IMR-90 (cell line): ENCODE data around the gene LPXN. TPM values are rescaled to one million over a fixed set of nuclear protein-coding genes. Genes with fewer than 3 reads are reported as not detected.

Source experiments
- ATAC-seq: fragments of 200-7000 bp; cut with Tn5 transposase; 2 replicates; pipeline ENCODE4 v1.9.1; 2020; ENCODE audit warnings: low read depth, mild to moderate bottlenecking, moderate library complexity
- BruUV-seq: library from RNA; stranded (reverse); fragments of 400-500 nt; replicated peaks from 2 replicates; lab custom pipeline; 2021; lab: Mats Ljungman, UMichigan
- CTCF ChIA-PET: fragments of 300-600 bp; formaldehyde crosslinking; extraction: SDS; loops from one replicate; lab custom pipeline; 2021; ENCODE audit warnings: antibody characterized with exemption; lab: Yijun Ruan, JAX
- POLR2A ChIA-PET: fragments of 300-600 bp; sonication (Branson Sonifier 250); formaldehyde crosslinking; loops from one replicate; lab custom pipeline; 2022; ENCODE audit warnings: antibody characterized with exemption; ENCODE audit not compliant: unreplicated experiment; lab: Charles Lee
- DNase-seq: peaks from one replicate; pipeline ENCODE4 v3.0.0; 2013
- H2AFZ ChIP-seq: replicated peaks from 2 replicates; pipeline ENCODE3; 2013; ENCODE audit warnings: low read length, mild to moderate bottlenecking; ENCODE audit not compliant: poor library complexity
- H2AK5ac ChIP-seq: 2 replicates; pipeline ENCODE4 v1.6.1; 2013; ENCODE audit warnings: low read depth, low read length, inconsistent platforms
- H2AK9ac ChIP-seq: replicated peaks from 2 replicates; pipeline ENCODE3; 2013; ENCODE audit warnings: mild to moderate bottlenecking, low read depth, low read length, moderate library complexity; ENCODE audit not compliant: poor library complexity
- H2BK120ac ChIP-seq: 2 replicates; pipeline ENCODE4 v1.6.1; 2013; ENCODE audit warnings: low read depth, low read length, inconsistent platforms
- H2BK15ac ChIP-seq: 3 replicates; pipeline ENCODE4 v1.6.1; 2013; ENCODE audit warnings: low read depth, low read length, inconsistent platforms
- H2BK20ac ChIP-seq: 2 replicates; pipeline ENCODE4 v1.6.1; 2013; ENCODE audit warnings: low read depth, mild to moderate bottlenecking, inconsistent platforms, low read length, moderate library complexity
- H2BK5ac ChIP-seq: 2 replicates; pipeline ENCODE4 v1.6.1; 2013; ENCODE audit warnings: mild to moderate bottlenecking, low read depth, low read length, inconsistent platforms; ENCODE audit not compliant: poor library complexity, severe bottlenecking
- H3K14ac ChIP-seq: replicated peaks from 2 replicates; pipeline ENCODE4 v1.6.1; 2013; ENCODE audit warnings: low read depth, low read length, inconsistent platforms
- H3K18ac ChIP-seq: 2 replicates; pipeline ENCODE4 v1.6.1; 2013; ENCODE audit warnings: low read depth, low read length, control low read depth
- H3K23ac ChIP-seq: 2 replicates; pipeline ENCODE4 v1.6.1; 2013; ENCODE audit warnings: low read depth, low read length, inconsistent platforms
- H3K27ac ChIP-seq: 2 replicates; pipeline ENCODE4 v1.5.1; 2013; ENCODE audit warnings: mild to moderate bottlenecking, control low read depth, low read length; ENCODE audit not compliant: insufficient read depth
- H3K27me3 ChIP-seq: 2 replicates; pipeline ENCODE4 v1.6.1; 2013; ENCODE audit warnings: low read length; ENCODE audit not compliant: control insufficient read depth, insufficient read depth
- H3K36me3 ChIP-seq: 2 replicates; pipeline ENCODE4 v1.6.1; 2013; ENCODE audit warnings: low read length, mixed read lengths; ENCODE audit not compliant: control insufficient read depth, insufficient read depth
- H3K4ac ChIP-seq: 2 replicates; pipeline ENCODE4 v1.6.1; 2013; ENCODE audit warnings: low read depth, low read length, inconsistent platforms
- H3K4me1 ChIP-seq: 2 replicates; pipeline ENCODE4 v1.6.1; 2013; ENCODE audit warnings: low read length, mixed read lengths; ENCODE audit not compliant: control insufficient read depth, insufficient read depth
- H3K4me2 ChIP-seq: 2 replicates; pipeline ENCODE4 v1.6.1; 2013; ENCODE audit warnings: low read depth, mild to moderate bottlenecking, control low read depth, low read length, moderate library complexity
- H3K4me3 ChIP-seq: 2 replicates; pipeline ENCODE4 v1.5.1; 2013; ENCODE audit warnings: low read depth, mild to moderate bottlenecking, control low read depth, low read length, moderate library complexity; ENCODE audit not compliant: insufficient read depth
- H3K56ac ChIP-seq: 2 replicates; pipeline ENCODE4 v1.6.1; 2013; ENCODE audit warnings: low read length, inconsistent platforms; ENCODE audit not compliant: insufficient read depth; ENCODE audit errors: extremely low read depth
- H3K79me1 ChIP-seq, 2 experiments: 2 replicates each; pipeline ENCODE4 v1.6.1; 2013; ENCODE audit warnings: low read length in 2 of 2, inconsistent platforms in 1 of 2, low read depth in 1 of 2
- H3K9ac ChIP-seq: 2 replicates; pipeline ENCODE4 v1.6.1; 2013; ENCODE audit warnings: low read depth, low read length, control low read depth
- H3K9me1 ChIP-seq: 2 replicates; pipeline ENCODE4 v1.6.1; 2013; ENCODE audit warnings: low read length, inconsistent platforms; ENCODE audit not compliant: insufficient read depth
- H3K9me3 ChIP-seq: 2 replicates; pipeline ENCODE4 v1.6.1; 2013; ENCODE audit warnings: low read length; ENCODE audit not compliant: control insufficient read depth, insufficient read depth
- H4K20me1 ChIP-seq: 2 replicates; pipeline ENCODE4 v1.6.1; 2013; ENCODE audit warnings: low read length, inconsistent platforms; ENCODE audit not compliant: insufficient read depth
- H4K5ac ChIP-seq: 2 replicates; pipeline ENCODE4 v1.6.1; 2013; ENCODE audit warnings: mild to moderate bottlenecking, low read depth, low read length, control low read depth
- H4K8ac ChIP-seq, 2 experiments: 2 replicates each; pipeline ENCODE4 v1.6.1; 2013; ENCODE audit warnings: low read depth in 2 of 2, low read length in 2 of 2, control low read depth in 1 of 2, inconsistent platforms in 1 of 2
- H4K91ac ChIP-seq: 2 replicates; pipeline ENCODE4 v1.6.1; 2013; ENCODE audit warnings: low read depth, low read length, inconsistent platforms; ENCODE audit not compliant: insufficient read depth
- BHLHE40 ChIP-seq: fragments of 150-350 bp; IDR thresholded peaks from 2 replicates; pipeline ENCODE4 v1.6.1; 2016; ENCODE audit warnings: mild to moderate bottlenecking, low read depth, low read length
- CEBPB ChIP-seq: IDR thresholded peaks from 2 replicates; pipeline ENCODE4 v1.6.1; 2012; ENCODE audit warnings: low read depth, low read length, improper control_type of control experiment
- CHD1 ChIP-seq: IDR thresholded peaks from 2 replicates; pipeline ENCODE4 v1.6.1; 2012; ENCODE audit warnings: low read depth, low read length, improper control_type of control experiment
- CTCF ChIP-seq: conservative IDR thresholded peaks from 2 replicates; pipeline ENCODE4 v1.5.1; 2012; ENCODE audit warnings: mild to moderate bottlenecking, low read depth, low read length, improper control_type of control experiment
- ELK1 ChIP-seq: fragments of 150-350 bp; IDR thresholded peaks from 2 replicates; pipeline ENCODE4 v1.6.1; 2016; ENCODE audit warnings: low read depth, mild to moderate bottlenecking, low read length, moderate library complexity, borderline replicate concordance
- FOS ChIP-seq: fragments of 150-350 bp; IDR thresholded peaks from 2 replicates; pipeline ENCODE4 v1.6.1; 2016; ENCODE audit warnings: low read depth, low read length
- MAFK ChIP-seq: IDR thresholded peaks from 2 replicates; pipeline ENCODE4 v1.6.1; 2012; ENCODE audit warnings: low read depth, low read length, improper control_type of control experiment
- MAZ ChIP-seq: IDR thresholded peaks from 2 replicates; pipeline ENCODE4 v1.6.1; 2012; ENCODE audit warnings: low read depth, mild to moderate bottlenecking, low read length, improper control_type of control experiment, moderate library complexity, borderline replicate concordance
- NFE2L2 ChIP-seq: fragments of 150-350 bp; IDR thresholded peaks from 2 replicates; pipeline ENCODE4 v1.6.1; 2016; ENCODE audit warnings: low read depth, mild to moderate bottlenecking, low read length
- POLR2A ChIP-seq: IDR thresholded peaks from 2 replicates; pipeline ENCODE4 v1.6.1; 2012; ENCODE audit warnings: mild to moderate bottlenecking, low read depth, low read length
- RAD21 ChIP-seq: IDR thresholded peaks from 2 replicates; pipeline ENCODE4 v1.6.1; 2012; ENCODE audit warnings: low read length, improper control_type of control experiment
- RCOR1 ChIP-seq: IDR thresholded peaks from 2 replicates; pipeline ENCODE4 v1.6.1; 2012; ENCODE audit warnings: mild to moderate bottlenecking, low read length, improper control_type of control experiment; ENCODE audit not compliant: insufficient replicate concordance
- RFX5 ChIP-seq: IDR thresholded peaks from 2 replicates; pipeline ENCODE4 v1.8.0; 2012; ENCODE audit warnings: low read depth, mild to moderate bottlenecking, low read length, moderate library complexity
- SMC3 ChIP-seq: fragments of 150-350 bp; IDR thresholded peaks from 2 replicates; pipeline ENCODE4 v1.6.1; 2016; ENCODE audit warnings: low read depth, mild to moderate bottlenecking, antibody characterized with exemption, low read length, moderate library complexity
- WGBS, 2 experiments: methylation state at CpG; one replicate each; pipeline versions ENCODE4 v1.1.5 to v1.1.7; 2013; ENCODE audit warnings: missing lambda C conversion rate in 2 of 2; ENCODE audit not compliant: insufficient read length in 1 of 2; ENCODE audit errors: extremely low coverage in 2 of 2; 5-methylcytosine and 5-hydroxymethylcytosine counted together
- dilution Hi-C: fragments of 300-500 bp; cut with HindIII; formaldehyde crosslinking; loops from one replicate; pipeline ENCODE4 v1.14.3; 2018; ENCODE audit warnings: low sequenced_read_pairs; ENCODE audit not compliant: unreplicated experiment
- in situ Hi-C: fragments of 300-500 bp; cut with MboI; formaldehyde crosslinking; loops from 3 replicates; pipeline ENCODE4 v1.14.3; 2019; ENCODE audit warnings: low sequenced_read_pairs, inconsistent platforms, mixed read lengths
- intact Hi-C: fragments of 100-400 bp; cut with micrococcal nuclease; formaldehyde crosslinking; loops from 2 replicates; pipeline ENCODE4 v1.10.0; 2022
- polyA plus RNA-seq, 3 experiments: library from polyadenylated mRNA; depleted of rRNA; stranded (reverse); fragments of >200 nt; gene quantifications; 2 replicates each; pipeline ENCODE4 v1.2.3, GENCODE V29; 2012; ENCODE audit warnings: low replicate concordance in 1 of 3
- total RNA-seq: library from RNA; depleted of rRNA; stranded (reverse); fragments of >200 nt; gene quantifications from 2 replicates; pipeline ENCODE4 v1.2.3, GENCODE V29; 2012

Gene LPXN
- total and polyA plus RNA-seq, 2 of the 4 experiments (the other 2 are of a cell fraction) = 13.4 to 15.7 TPM

GRCh38 chr11:58579192-58580129 lies 3.8 kb upstream of the LPXN start:
- peak overlapping the region; percentile 74 for H3K4me3 ChIP-seq
- H3K18ac ChIP-seq = peak overlapping the region; percentile 55
- H3K36me3 ChIP-seq = no peaks in the 10 kb centered on the region
- H2AFZ ChIP-seq = peak overlapping the region; percentile 94
- H4K8ac ChIP-seq = peak overlapping the region; percentile 14 to 90; a peak in 3 of 4 replicates
- H2AK5ac ChIP-seq = peak overlapping the region; percentile 97
- peaks cover 8 to 26% of the 10 kb centered on the region in 2 experiments; a peak in 3 of 4 replicates for H3K79me1 ChIP-seq
- in situ Hi-C loops (loop anchor here (5.0 to 25.0 kb wide), 3 partner anchors 48 to 983 kb away; no protein-coding TSS in a partner anchor), dilution Hi-C loops (no loop called here), intact Hi-C loops (loop anchor here (2.0 to 10.0 kb wide), 4 partner anchors 15 to 975 kb away; partner anchors contain the start of gene FAM111A)
- no peaks in the 10 kb centered on the region for H3K9me3 ChIP-seq
- peak overlapping the region; percentile 96 for H2AK9ac ChIP-seq
- ChIA-PET CTCF (interaction anchor here (1.3 kb wide), 1 partner anchor 12 kb away, joined by 4 read pairs; no protein-coding TSS in a partner anchor), POLR2A (no interaction called here)
- H2BK5ac ChIP-seq = peak overlapping the region; percentile 82
- H4K5ac ChIP-seq = peak overlapping the region; percentile 51
- peak overlapping the region; percentile 93 for H3K9ac ChIP-seq
- peak overlapping the region; percentile 73 for H4K91ac ChIP-seq
- peak overlapping the region; percentile 96 for H3K56ac ChIP-seq
- H3K9me1 ChIP-seq = peaks cover 5% of the 10 kb centered on the region; the same call in 1 of the 2 replicates
- H3K27ac ChIP-seq = peak overlapping the region; percentile 83
- H3K4me1 ChIP-seq = peaks cover 8% of the 10 kb centered on the region
- peak overlapping the region; percentile 88; the same call in 1 of the 2 replicates for H2BK120ac ChIP-seq
- H4K20me1 ChIP-seq = peaks cover 9% of the 10 kb centered on the region
- peak overlapping the region; percentile 78; the same call in 1 of the 2 replicates for H2BK20ac ChIP-seq
- H3K14ac ChIP-seq = peak overlapping the region; percentile 98
- ATAC-seq (peak; percentile 24), DNase-seq (peak; percentile 91)
- H3K27me3 ChIP-seq = no peaks in the 10 kb centered on the region
- H3K23ac ChIP-seq = peak overlapping the region; percentile 100
- H2BK15ac ChIP-seq = peak overlapping the region; percentile 67; the same call in 1 of the 3 replicates
- H3K4ac ChIP-seq = peak overlapping the region; percentile 96
- peak overlapping the region; percentile 74 for H3K4me2 ChIP-seq
- BruUV-seq = TSS peak; percentile 44
- 0% methylated on average over 35 of the region's 78 CpGs; no CpG with 5 or more reads in 1 of the 2 experiments for WGBS, 2 experiments
- TF ChIP-seq POLR2A (peak; percentile 77), MAZ (peak; percentile 92), MAFK (no peak), NFE2L2 (no peak), CHD1 (no peak; the same call in 1 of the 2 replicates), SMC3 (peak; percentile 29; the same call in 1 of the 2 replicates), RAD21 (peak; percentile 34), RFX5 (no peak), RCOR1 (peak; percentile 46), BHLHE40 (peak; percentile 84), CEBPB (peak; percentile 81), CTCF (peak; percentile 84), ELK1 (no peak), FOS (peak; percentile 27; the same call in 1 of the 2 replicates)
